Activated T-cell treated with anti-CD3 and anti-CD28 coated beads for 4 hours (primary cell): ENCODE measurements around the gene ZNF800.

Experiments
- DNase-seq: peaks from one replicate; pipeline ENCODE4 v3.0.0-alpha.2; 2020

The ZNF800 gene

DNA sequence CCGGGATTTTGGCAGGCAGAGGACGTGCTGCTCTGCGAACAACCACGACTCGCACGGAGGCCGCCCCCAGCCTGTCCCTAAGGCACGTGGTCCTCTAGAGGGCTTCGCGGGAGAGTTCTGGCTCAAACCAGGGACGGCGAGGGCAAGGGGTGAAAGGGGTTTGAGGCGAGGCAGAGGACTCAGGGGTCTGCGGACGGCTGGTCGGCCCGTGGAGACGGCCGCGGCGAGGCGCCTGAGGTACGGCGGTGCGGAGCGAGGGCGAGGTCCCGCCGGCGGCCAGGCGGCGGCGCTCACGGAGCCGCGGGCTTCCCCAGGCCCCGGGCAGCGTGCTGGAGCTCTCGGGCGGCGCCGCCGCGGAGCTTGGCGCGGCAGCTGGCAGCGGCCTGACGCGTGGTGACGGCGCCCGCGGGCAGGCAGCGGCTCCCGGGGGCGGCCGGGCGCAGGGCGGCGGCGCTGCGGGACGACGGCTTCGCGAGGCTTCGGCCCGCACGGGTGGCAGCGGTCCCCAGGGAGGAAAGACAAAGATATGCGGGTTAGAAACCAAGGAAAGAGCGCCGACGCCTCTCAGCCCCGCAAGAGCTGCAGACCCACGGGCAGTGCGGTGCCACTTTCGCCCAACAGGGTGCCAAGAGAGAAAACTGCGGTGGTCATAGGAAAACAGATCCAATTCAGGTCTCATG, 44.8 kb downstream of the ZNF800 start:
- peak; percentile 55 for DNase-seq

DNA sequence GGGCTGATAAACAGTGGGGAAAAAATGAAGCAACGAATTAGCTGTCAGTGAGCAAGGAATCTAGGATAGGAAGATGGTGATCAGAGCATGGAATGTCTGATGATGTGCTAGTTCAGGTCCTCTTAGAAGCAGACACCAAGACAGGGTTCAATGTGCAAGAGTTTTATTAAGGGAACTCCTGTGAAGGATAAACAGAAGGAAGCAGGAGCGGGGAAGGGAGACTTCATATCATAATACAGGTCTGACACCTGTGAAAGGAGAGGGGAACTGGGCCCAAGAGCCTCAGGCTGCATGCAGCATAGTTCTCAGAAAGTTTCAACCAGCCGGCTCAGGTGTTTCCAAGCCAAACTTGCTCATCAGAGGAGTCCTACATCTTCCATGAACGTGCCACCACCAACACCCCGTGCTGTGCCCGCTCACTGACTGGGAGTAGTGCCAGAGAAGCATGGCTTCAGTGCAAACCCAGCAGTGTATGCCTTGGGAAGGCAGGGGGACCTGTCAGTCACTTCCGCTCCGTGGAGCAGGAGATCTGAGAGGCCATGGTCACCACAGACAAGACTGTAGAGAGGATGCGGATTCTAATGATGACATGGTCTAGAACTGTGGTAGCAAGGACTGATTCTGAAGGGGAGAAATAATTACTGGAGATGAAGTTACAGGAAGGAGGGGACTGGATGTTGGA, 45.8 kb downstream of the ZNF800 start:
- DNase-seq = no peak

DNA sequence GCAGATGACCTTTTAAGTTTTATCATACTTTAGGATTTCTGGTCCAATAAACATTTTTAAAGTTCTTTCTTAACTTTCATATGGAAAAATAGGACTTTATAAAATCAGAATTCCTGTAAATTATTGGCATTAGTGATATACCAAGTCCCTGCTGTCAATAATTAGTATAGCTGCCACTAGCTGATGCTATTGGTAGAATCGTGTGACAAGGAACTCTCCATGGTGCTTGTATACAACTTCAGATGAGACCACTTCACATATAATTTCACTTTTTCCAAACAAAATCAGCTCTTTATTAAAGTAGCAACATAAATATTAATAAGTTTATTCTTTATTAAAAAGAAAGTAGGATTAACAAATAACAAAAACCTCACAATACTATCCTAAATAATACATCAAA, 49.9 kb downstream of the ZNF800 start:
- DNase-seq = no peak

DNA sequence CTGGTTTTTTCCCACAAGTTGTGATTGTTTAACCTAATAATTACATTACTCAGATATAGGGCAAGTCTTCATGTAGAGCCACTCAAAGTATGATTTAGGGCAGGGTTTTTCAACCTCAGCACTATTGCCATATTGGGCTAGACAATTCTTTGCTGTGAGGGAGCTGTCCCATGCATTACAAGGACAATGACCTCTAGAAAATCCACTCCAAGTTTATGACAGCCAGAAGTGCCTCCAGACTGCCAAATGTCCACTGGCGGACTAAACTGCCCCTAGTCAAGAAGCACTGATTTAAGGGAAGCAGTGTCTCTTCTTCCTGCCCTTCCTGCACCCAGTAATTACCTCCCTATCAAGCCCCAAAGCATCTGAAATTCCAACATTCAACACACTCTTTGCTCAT, 54.4 kb downstream of the ZNF800 start:
- no peak for DNase-seq

DNA sequence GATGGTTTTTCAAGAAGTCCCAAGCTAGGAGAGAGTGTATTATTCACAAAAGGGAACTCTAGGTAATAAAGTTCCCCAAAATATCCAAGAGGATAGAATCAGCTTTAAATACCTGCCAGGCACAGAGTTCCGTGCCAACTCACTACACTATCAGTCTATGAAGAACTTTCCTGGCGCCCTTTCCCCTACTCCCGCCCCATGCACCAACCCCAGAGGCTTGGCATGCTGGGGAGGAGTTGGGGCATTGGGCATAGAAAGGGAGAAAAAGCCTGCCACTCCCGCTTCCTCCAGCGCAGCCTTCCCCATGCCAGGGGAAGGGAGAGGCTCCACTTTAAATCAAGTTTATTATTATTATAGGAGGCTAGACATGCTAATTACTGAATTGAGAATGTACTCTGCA, 54.9 kb downstream of the ZNF800 start:
- no peak for DNase-seq

DNA sequence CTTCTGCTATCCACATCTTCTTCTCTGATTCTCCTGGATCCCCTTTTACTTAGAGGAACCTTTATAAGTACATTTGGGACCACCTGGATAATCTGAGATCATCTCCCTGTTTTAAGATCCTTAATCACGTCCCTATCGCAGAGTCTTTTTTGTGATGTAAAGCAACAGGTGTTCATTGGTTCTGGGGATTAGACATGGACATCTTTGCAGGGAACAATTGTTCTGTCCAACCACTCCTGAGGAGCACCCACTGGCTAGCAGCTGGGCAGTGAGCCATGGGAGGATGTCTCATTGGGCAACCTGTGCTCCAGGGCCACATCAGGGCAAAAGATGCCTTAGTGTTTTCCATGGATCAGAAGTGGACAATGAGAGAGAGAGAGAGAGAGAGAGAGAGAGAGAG, 56.0 kb downstream of the ZNF800 start:
- DNase-seq = no peak

DNA sequence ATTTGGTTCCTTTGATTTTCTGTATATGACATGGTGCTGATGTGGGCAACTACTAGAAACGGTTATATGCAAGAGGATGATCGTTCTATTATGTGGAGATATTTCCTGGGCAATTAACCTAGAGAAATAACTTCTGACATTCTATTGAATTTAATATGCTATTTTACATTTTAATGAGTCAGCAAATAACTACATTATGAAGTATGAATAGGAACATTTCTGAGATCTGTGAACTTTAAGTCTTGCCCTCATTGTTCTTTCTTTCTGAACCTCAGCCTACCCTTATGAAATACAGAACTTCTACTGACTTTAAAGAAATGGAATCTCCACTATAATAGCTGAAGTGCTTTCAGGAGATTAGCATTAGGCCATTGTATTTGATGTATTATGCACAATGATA, 59.6 kb downstream of the ZNF800 start:
- DNase-seq = no peak

DNA sequence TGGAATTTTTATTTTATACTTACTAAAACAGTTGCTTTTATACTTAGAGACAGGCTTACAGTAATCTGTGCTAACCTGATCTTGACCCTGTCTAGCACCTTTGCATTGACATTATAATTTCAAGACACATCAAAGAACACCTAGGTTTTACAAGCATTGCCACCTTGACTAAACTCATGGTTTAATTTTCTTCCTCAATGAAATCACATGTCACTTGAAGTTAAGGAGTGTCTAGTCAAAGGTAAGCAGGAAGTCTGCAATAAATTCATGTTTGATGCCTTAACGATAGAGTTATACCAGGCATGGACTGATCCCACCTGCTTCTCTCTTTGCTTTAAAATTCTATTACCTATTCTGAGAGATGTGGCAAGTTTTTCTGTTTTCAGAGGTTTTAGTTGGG, 62.4 kb downstream of the ZNF800 start:
- no peak for DNase-seq

DNA sequence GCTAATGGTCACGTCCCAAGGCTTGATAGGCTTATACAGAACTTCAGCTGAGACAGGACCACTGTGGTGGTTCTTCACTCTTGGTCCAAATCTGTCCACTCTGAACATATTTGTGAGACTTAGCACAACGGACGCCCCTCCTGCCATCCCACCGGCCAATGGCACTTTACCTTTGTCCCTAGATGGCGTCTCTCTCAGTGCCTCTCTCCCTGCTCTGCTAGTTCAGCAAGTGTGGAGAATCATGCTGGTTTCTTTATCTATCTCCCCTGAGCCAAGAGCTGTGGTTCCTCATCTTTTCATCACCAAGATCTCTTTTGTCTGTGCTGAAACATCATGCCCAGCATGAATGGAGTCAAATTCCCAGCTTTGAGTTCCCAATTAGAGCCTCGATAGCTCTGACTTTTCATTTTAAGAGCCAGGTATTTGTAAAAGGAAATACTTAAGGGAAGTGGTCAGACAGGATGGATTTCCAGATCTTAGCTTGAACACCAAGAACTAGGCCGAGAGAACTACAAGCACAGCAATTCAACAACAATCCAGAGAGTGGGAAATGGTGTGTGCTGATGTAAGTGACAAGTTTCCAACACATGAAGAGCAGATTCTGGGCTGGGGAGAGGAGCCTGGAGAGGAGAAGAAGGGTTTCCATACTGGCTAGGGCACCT, 69.5 kb downstream of the ZNF800 start:
- DNase-seq = no peak

DNA sequence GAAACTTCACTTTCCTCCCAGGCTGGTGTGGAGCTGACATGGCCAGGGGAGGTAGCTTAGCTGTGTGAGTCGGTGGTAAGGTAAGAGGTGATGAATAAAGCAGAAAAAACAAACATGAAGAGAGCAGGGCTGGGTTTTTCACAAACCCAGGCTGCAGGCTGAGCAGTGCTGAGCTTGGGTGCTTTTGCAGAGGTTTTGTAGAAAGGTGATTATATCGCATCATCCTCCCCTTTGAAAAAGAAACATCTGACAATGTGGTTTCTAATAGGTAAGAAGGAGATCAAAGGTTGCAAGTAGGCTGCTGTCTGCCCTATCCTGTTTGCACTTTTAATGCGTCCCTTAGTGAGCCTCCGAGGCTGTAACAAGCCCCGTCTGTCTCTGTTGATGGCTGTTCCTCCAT, 70.2 kb downstream of the ZNF800 start:
- no peak for DNase-seq

DNA sequence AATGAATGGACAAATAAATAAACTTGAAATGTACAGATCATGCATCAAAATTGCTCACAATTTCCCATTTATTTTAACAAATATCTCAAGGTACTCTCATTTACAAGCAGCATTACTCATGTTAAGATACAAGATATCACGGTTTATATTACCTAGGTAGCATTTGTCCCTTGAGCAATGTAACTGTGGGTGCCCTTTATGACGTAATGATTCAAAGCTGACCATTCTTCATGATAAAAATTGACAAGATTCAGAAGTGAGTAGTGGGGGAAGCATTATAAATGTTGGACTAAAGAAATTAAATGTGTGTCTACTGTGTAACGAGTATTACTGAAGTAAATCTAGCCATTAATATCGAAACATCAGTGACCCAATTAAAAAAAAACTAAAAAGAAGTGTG, 71.5 kb downstream of the ZNF800 start:
- DNase-seq = no peak
